B cell (primary cell): ENCODE measurements around the gene TMEM69. TPM values are rescaled to one million over a fixed set of nuclear protein-coding genes. Genes with fewer than 3 reads are reported as not detected.

Source experiments
- ATAC-seq: fragments of 200-7000 bp; cut with Tn5 transposase; one replicate; pipeline ENCODE4 v1.10.0; 2021; ENCODE audit warnings: low read depth, mild to moderate bottlenecking, moderate number of reproducible peaks, moderate library complexity
- CTCF ChIA-PET: fragments of 350-600 bp; sonication (Branson Sonifier 250); formaldehyde crosslinking; loops from one replicate; lab custom pipeline; 2021; ENCODE audit warnings: antibody characterized with exemption, inconsistent platforms; lab: Charles Lee
- POLR2A ChIA-PET: fragments of 350-600 bp; sonication (Branson Sonifier 250); formaldehyde crosslinking; loops from one replicate; lab custom pipeline; 2021; ENCODE audit warnings: antibody characterized with exemption; lab: Charles Lee
- DNase-seq: peaks from one replicate; pipeline ENCODE4 v3.0.0; 2013
- H2AFZ ChIP-seq: 2 replicates; pipeline ENCODE4 v1.6.1; 2012; ENCODE audit warnings: mild to moderate bottlenecking, low read depth, low read length; ENCODE audit not compliant: insufficient read depth, poor library complexity, severe bottlenecking
- H3K27ac ChIP-seq, 2 donors: 1 replicate in 1 of 2; 2 replicates in 1 of 2; pipeline ENCODE4 v1.5.1; 2012 to 2013; ENCODE audit warnings: low read length in 2 of 2, mild to moderate bottlenecking in 2 of 2, moderate library complexity in 1 of 2
- H3K27me3 ChIP-seq, 4 experiments: fragments of 200-600 bp in 1 of 4; sonication (generic) in 1 of 4; replicated peaks in 1 of 4; 1 replicate in 2 of 4; 2 replicates in 2 of 4; pipeline versions ENCODE4 v1.6.1 to v1.7.0; 2013 to 2016; ENCODE audit warnings: low read length in 3 of 4, mild to moderate bottlenecking in 2 of 4, mixed read lengths in 1 of 4, moderate library complexity in 1 of 4; ENCODE audit not compliant: insufficient read depth in 4 of 4, control insufficient read depth in 3 of 4; ENCODE audit errors: control extremely low read depth in 1 of 4
- H3K36me3 ChIP-seq, 2 experiments: replicated peaks in 1 of 2; 1 replicate in 1 of 2; 2 replicates in 1 of 2; pipeline versions ENCODE4 v1.6.1 to v1.7.1; 2013; ENCODE audit warnings: low read length in 1 of 2; ENCODE audit not compliant: insufficient read depth in 2 of 2, control insufficient read depth in 1 of 2; ENCODE audit errors: control extremely low read depth in 1 of 2, extremely low read depth in 1 of 2
- H3K4me1 ChIP-seq, 2 donors: fragments of 200-600 bp in 1 of 2; sonication (generic) in 1 of 2; 1 replicate in 1 of 2; 2 replicates in 1 of 2; pipeline versions ENCODE4 v1.5.1 to v1.6.1; 2013 to 2017; ENCODE audit warnings: low read length in 2 of 2; ENCODE audit not compliant: control insufficient read depth in 2 of 2, insufficient read depth in 2 of 2
- H3K4me2 ChIP-seq: replicated peaks from 2 replicates; pipeline ENCODE3; 2012; ENCODE audit warnings: mild to moderate bottlenecking, low read depth, low read length; ENCODE audit not compliant: poor library complexity, severe bottlenecking
- H3K4me3 ChIP-seq, 5 experiments: fragments of 200-600 bp in 1 of 5; sonication (generic) in 1 of 5; 1 replicate in 3 of 5; 2 replicates in 2 of 5; pipeline versions ENCODE4 v1.5.1 to v1.7.0; 2011 to 2016; ENCODE audit warnings: low read length in 4 of 5, mild to moderate bottlenecking in 4 of 5, low read depth in 2 of 5, control low read depth in 1 of 5, moderate library complexity in 1 of 5; ENCODE audit not compliant: insufficient read depth in 1 of 5; ENCODE audit errors: control extremely low read depth in 1 of 5, extremely low read depth in 1 of 5
- H3K79me2 ChIP-seq: fragments of 200-600 bp; sonication (generic); one replicate; pipeline ENCODE4 v1.6.0; 2016; ENCODE audit warnings: low read length; ENCODE audit not compliant: control insufficient read depth, insufficient read depth
- H3K9ac ChIP-seq: fragments of 200-600 bp; sonication (generic); 2 replicates; pipeline ENCODE4 v1.6.1; 2017; ENCODE audit warnings: mild to moderate bottlenecking, low read length, moderate library complexity
- H3K9me3 ChIP-seq, 3 donors: one replicate each; pipeline versions ENCODE4 v1.6.1 to v1.7.1; 2013; ENCODE audit warnings: low read length in 2 of 3; ENCODE audit not compliant: control insufficient read depth in 2 of 3, insufficient read depth in 1 of 3; ENCODE audit errors: control extremely low read depth in 1 of 3
- H4K20me1 ChIP-seq: 2 replicates; pipeline ENCODE4 v1.6.0; 2012; ENCODE audit warnings: mild to moderate bottlenecking, low read length; ENCODE audit not compliant: insufficient read depth, control insufficient read depth, poor library complexity, severe bottlenecking
- H3K27ac Mint-ChIP-seq: one replicate; pipeline ENCODE4 v1.8.0; 2021; ENCODE audit warnings: mixed read lengths
- H3K27me3 Mint-ChIP-seq: one replicate; pipeline ENCODE4 v1.8.0; 2021; ENCODE audit warnings: mixed read lengths
- H3K4me1 Mint-ChIP-seq: one replicate; pipeline ENCODE4 v1.8.0; 2021; ENCODE audit warnings: mixed read lengths
- H3K4me3 Mint-ChIP-seq: one replicate; pipeline ENCODE4 v1.8.0; 2021; ENCODE audit warnings: mixed read lengths
- H3K9me3 Mint-ChIP-seq: one replicate; pipeline ENCODE4 v1.8.0; 2022; ENCODE audit warnings: mixed read lengths; ENCODE audit not compliant: insufficient read depth
- CTCF ChIP-seq: fragments of 200-600 bp; IDR thresholded peaks from one replicate; pipeline ENCODE4 v1.8.0; 2022; ENCODE audit warnings: antibody characterized with exemption, mild to moderate bottlenecking
- EZH2 ChIP-seq: IDR thresholded peaks from 2 replicates; pipeline ENCODE4 v1.6.1; 2012; ENCODE audit warnings: borderline replicate concordance, low read depth, mild to moderate bottlenecking, moderate library complexity, low read length; ENCODE audit not compliant: insufficient read depth, poor library complexity, severe bottlenecking
- WGBS: methylation state at CpG from one replicate; pipeline ENCODE4 v1.1.5; 2013; ENCODE audit warnings: missing lambda C conversion rate; ENCODE audit not compliant: insufficient coverage; 5-methylcytosine and 5-hydroxymethylcytosine counted together
- intact Hi-C: fragments of 100-400 bp; cut with micrococcal nuclease; formaldehyde crosslinking; loops from one replicate; pipeline ENCODE4 v1.10.0; 2022
- polyA plus RNA-seq: library from polyadenylated mRNA; depleted of rRNA; stranded (reverse); fragments of >200 nt; gene quantifications from 2 replicates; pipeline ENCODE4 v1.2.3, GENCODE V29; 2012
- total RNA-seq, 2 donors: library from RNA; stranded (reverse); fragments of 120-200 nt in 1 of 2; gene quantifications; 1 replicate in 1 of 2; 2 replicates in 1 of 2; pipeline versions ENCODE4 v1.2.3 to v1.2.4, GENCODE V29; 2013 to 2022

Gene TMEM69
- total and polyA plus RNA-seq, 2 donors (not counting 1 experiment from before 2014, with no cell fraction given) = 21.8 to 34.2 TPM

- 90% methylated on average over 2 of the region's 7 CpGs for WGBS
- H3K9me3 Mint-ChIP-seq = no peaks in the 10 kb centered on the region
- Histone ChIP-seq H3K27ac (no peak overlapping the region), H3K79me2 (peaks cover 11% of the 10 kb centered on the region), H3K9ac (no peak overlapping the region), H3K4me1 (no peaks in the 10 kb centered on the region), H3K4me3 (no peak overlapping the region), H4K20me1 (no peaks in the 10 kb centered on the region), H3K4me2 (no peak overlapping the region), H2AFZ (no peak overlapping the region), H3K27me3 (no peaks in the 10 kb centered on the region), H3K36me3 (peaks cover 3 to 34% of the 10 kb centered on the region in 2 experiments), H3K9me3 (no peaks in the 10 kb centered on the region)
- ATAC-seq = no peak
- no peak for DNase-seq
- H3K27ac Mint-ChIP-seq = no peak overlapping the region
- no peaks in the 10 kb centered on the region for H3K27me3 Mint-ChIP-seq
- POLR2A ChIA-PET = interaction anchor here (0.7 kb wide), 1 partner anchor 1029 kb away, joined by 4 read pairs; no protein-coding TSS in a partner anchor
- no peak for TF ChIP-seq CTCF
- intact Hi-C loops = no loop called here
- H3K4me3 Mint-ChIP-seq = no peak overlapping the region
- peaks cover 6% of the 10 kb centered on the region for H3K4me1 Mint-ChIP-seq
- CTCF ChIA-PET = no interaction called here
Measured at GRCh38 chr1:45694823-45695222, 6.8 kb downstream of the TMEM69 start.

- Histone ChIP-seq H3K36me3 (peaks cover 4 to 13% of the 10 kb centered on the region in 2 experiments), H2AFZ (no peak overlapping the region), H3K27ac (no peak overlapping the region), H3K9ac (no peak overlapping the region), H3K9me3 (peaks cover 0 to 13% (median 5%) of the 10 kb centered on the region in 3 donors), H3K27me3 (no peaks in the 10 kb centered on the region), H3K4me3 (no peak overlapping the region), H3K4me1 (no peaks in the 10 kb centered on the region), H3K79me2 (no peaks in the 10 kb centered on the region), H3K4me2 (no peak overlapping the region), H4K20me1 (peaks cover 4% of the 10 kb centered on the region)
- Mint-ChIP-seq H3K9me3 (peaks cover 5% of the 10 kb centered on the region), H3K4me1 (no peaks in the 10 kb centered on the region), H3K27ac (no peak overlapping the region), H3K4me3 (no peak overlapping the region), H3K27me3 (no peaks in the 10 kb centered on the region)
- DNase-seq (no peak), ATAC-seq (no peak)
- no CpG with 5 or more reads among the region's 1 CpG for WGBS
- ChIA-PET CTCF (no interaction called here), POLR2A (no interaction called here)
- no peak for TF ChIP-seq CTCF
- TF ChIP-seq EZH2 = no peak
- intact Hi-C loops = no loop called here
Measured at GRCh38 chr1:45704637-45705036, 16.7 kb downstream of the TMEM69 start.
